Measurements from ENCODE around the gene DYRK1B.
A peak's percentile ranks its signal among the peaks of the same experiment; 100 is the strongest.

The DYRK1B gene

GRCh38 chr19:39858541-39858940 is 24.6 kb upstream of the DYRK1B start:
- no peak for DNase-seq (ENCODE audit: low spot score)

- no peak for DNase-seq (ENCODE audit: low spot score)
Measured at GRCh38 chr19:39852882-39853281, 18.9 kb upstream of the DYRK1B start.

GRCh38 chr19:39850892-39851291 is 16.9 kb upstream of the DYRK1B start:
- no peak for DNase-seq (ENCODE audit: low spot score)

- no peak for DNase-seq (ENCODE audit: low spot score)
Measured at GRCh38 chr19:39848392-39848791, 14.4 kb upstream of the DYRK1B start.

DNA sequence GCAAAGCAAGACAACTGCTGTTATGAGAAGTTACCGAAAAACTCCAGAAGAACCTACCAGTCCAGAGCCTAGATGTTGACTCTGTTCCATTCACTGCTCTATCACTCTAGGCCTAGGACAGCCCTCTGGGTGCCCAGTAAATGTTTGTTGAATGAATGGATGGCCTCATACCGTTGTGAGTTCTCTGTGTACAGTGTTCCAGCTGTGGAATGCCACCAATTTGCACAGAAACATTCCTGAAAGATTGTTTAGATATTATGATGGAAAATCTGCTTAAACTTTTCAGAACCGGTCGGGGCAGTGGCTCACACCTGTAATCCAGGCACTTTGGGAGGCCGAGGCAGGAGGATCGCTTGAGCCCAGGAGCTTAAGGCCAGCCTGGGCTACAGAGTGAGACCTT is 13.6 kb upstream of the DYRK1B start:
- DNase-seq (ENCODE audit: low spot score) = no peak

DNA sequence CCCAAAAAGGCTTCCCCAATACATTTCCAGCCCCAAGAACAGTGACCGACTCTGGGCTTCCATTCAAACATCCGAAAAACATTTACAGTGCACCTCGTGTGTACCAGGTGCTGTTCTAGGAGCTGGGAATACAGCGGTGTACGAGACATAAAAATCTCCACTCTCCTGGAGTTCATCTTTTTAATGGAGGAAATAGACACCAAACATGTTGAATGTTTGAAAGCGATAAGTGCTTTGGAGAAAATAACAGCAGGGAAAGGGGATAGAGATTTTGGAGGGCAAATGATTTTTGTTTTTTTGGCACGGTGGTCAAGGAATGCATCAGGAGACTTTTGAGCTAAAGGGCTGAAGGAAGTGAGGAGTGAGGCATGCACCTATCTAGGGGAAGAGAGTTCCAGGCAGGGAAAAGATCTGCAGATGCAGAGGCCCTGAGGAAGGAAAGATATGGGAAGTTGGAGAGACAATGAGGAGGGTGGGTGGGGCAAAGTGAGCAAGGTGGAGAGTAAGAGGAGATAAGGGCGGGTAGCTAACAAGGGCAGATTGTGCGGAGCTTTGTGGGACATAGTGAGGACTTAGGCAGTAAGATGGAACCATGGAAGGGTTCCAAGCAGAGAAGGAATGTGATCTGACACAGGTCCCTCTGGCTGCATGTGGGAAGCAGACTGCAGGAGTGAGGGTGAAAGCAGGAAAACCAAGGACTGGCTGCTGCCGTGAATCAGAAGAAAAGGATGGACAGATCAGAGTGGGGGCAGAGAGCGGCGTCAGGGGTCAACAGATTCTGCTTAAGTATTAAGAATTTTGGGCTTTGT is 12.9 kb upstream of the DYRK1B start:
- DNase-seq (ENCODE audit: low spot score) = no peak

DNA sequence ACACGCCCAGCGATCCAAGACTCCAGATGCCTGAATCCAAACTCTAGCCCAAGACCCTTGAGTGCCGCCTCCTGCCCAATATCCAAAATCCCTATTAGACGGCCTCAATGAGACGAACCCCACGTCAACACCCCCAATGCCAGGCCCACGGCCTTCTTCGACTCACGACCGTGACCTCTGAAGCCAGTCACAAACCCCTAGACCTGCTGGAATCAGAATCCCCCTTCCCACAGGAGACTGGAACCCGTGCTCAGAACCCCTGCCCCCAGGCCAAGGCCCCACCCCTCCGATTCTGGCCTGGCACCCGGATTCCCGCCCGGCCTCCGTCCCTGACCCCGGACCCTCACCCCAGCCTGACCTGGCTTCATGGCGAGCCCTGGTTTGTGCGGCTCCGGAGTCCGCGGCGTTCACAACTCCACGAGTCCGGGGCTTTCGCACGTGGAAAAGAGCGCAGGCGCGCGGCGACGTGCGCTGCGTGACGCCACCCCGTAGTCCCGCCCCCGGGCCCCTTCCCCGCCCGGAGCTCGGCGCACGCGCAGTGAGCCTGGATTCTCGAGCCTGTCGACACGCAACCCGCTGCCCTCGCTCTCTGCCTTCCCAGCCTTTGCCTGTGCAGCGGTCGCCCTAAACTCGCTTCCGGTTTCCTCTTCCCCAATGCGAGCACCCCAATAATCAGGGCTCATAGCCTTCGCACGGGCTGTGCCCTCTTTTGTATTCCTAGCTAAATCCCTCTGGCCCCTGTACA is 12.1 kb upstream of the DYRK1B start, which contains the start of gene FBL:
FBL (minus strand) TSS at position 447 of the 745 bp plus-strand sequence; CDS start at position 368, 79 bp downstream.
- DNase-seq (ENCODE audit: low spot score) = peak; percentile 94

GRCh38 chr19:39845584-39845932 is 11.6 kb upstream of the DYRK1B start:
- DNase-seq (ENCODE audit: low spot score) = no peak

DNA sequence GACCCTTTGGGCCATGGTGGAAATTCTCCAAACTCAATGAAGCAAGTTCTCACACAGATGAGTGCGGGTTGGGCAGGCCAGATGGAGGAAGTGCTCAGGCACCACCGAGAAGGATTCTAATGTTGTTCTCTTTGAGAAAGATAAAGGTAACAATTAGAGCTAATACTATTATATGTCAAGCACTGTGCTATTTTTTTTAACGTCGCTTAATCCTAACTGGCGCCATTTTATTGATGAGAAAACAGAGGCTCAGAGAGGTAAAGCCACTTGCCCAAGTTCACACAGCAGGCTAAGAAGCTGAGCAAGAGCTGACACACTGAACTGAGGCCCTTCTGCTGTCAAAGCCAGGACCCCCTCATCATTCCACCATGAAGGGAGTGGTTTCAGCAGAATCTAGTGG is 11.2 kb upstream of the DYRK1B start:
- no peak for DNase-seq (ENCODE audit: low spot score)

GRCh38 chr19:39843919-39844793 is 10.2 kb upstream of the DYRK1B start:
- DNase-seq (ENCODE audit: low spot score) = peak; percentile 41

- no peak for DNase-seq (ENCODE audit: low spot score)
Measured at GRCh38 chr19:39842693-39843435, 8.9 kb upstream of the DYRK1B start.

DNA sequence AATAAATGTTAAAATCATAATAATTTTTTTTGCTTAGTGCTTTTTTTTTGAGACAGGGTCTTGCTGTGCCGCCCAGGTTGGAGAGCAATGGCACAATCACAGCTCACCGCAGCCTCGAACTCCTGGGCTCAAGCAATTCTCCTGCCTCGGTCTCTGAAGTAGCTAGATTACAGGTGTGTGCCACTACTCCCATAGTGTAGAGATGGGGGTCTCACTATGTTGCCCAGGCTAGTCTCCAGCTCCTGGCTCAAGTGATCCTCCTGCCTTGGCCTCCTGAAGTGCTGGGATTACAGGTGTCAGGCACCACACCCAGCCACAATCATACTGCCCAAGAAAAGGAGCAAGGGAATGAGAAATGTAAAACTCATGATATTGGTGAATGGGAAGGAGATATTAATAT is 7.1 kb upstream of the DYRK1B start:
- no peak for DNase-seq (ENCODE audit: low spot score)

- DNase-seq (ENCODE audit: low spot score) = no peak
Measured at GRCh38 chr19:39840492-39840891, 6.5 kb upstream of the DYRK1B start.

DNA sequence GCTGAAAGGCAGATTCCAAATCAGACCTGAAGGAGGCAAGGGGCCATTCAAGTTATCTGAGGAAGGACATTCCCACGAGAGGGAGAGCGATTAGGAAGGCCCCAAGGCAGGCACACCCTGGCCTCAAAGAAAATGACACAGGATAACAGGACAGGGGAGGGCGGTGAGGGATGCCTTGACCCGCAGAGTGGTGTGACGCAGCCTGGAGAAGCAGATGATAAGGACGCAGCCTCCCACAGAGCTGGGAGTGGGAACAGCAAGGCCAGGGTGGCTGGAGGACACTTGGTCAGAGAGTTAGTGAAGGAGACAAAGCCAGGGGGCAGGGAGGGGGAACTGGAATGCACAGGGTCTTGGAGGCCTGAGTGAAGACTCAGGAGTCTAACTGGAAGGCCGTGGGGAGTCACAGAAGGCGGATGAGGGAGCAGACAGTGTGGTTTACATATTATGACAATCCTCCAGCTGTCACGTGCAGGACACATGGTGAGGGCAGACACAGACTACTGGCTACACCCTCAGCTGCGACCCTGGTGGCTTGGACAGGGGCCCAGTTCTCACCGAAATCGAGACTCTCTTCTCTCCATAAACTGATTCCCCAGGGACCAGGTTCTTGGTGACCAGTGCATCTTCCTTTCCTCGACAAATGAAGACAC is 5.8 kb upstream of the DYRK1B start:
- no peak for DNase-seq (ENCODE audit: low spot score)

DNA sequence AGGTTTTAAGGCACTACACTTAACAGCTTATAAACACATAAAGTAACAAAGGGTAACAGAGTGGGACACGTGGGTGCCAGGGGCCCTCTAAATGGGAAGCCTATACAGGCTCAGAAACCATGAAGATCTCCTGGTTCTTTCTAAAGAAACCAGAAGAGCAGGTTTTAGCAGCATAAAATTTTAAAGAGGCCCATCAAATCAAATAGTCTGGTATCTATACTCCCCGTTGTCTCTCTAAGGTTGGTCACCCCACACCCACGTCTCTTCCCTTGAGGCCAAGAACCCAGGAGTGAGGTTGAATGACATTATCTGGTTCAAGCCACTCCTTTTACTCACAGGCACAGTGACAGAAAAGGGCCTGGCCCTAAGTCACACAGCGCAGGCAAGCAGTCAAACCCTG is 4.6 kb upstream of the DYRK1B start:
- no peak for DNase-seq (ENCODE audit: low spot score)

GRCh38 chr19:39837978-39838377 is 4.0 kb upstream of the DYRK1B start:
- no peak for DNase-seq (ENCODE audit: low spot score)

GRCh38 chr19:39834287-39834841 is 402 bp upstream of the DYRK1B start:
- DNase-seq (ENCODE audit: low spot score) = no peak

- no peak for DNase-seq (ENCODE audit: low spot score)
Measured at GRCh38 chr19:39833160-39833463, 850 bp downstream of the DYRK1B start.

DNA sequence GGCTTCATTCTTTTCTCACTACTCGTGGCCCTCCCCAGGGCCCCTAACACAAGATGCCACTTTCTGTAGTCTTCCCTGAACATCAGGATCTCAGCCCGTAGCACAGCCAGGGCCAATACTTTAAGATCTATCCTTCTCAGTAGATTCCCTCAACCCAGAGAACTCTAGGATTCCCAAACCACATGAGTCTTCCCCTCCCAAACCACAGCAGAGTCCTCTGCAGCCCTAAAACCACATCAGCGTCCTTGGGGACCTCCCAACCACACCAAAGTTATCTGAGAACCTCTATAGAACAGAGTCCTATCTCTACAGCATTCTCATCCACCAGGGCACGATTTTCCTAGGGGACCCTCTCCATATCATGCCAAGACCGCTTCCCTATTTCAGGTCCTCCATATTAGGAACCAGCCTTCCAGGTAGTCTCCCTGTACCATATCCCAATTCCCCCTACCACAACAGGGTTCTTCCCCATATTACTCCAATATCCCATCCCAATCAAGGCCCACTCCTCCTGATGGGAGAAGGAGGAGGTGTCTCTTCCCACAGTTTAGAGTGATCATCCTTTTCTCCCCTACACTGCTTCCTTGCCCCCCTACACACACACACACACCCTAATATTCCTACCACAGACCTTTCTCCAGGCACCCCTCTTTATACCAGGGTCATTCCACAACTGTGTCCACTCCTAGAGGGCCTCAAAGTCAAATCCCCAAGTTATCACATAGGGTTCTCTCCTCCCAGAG is 1.4 kb downstream of the DYRK1B start:
- no peak for DNase-seq (ENCODE audit: low spot score)

DNA sequence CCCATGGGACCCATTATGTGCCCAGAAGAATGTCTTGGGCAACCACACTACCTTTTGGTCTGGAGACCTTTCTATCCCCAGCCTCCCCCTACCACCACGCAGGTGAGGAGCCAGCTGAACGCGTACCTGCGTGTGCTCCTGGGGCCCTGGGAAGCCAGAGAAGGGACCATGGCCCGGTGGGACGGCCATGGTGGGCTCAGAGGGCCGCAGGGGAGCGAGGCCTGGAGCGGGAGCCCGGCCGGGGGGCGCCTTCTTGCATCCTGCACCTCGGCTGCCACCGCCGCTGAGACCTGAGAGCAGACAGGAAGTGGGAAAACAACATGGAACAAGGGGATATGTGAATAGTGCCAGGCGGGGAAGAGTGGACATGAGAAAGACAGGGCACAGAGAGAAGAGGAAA is 2.3 kb downstream of the DYRK1B start:
- DNase-seq (ENCODE audit: low spot score) = no peak

All from Ammon's horn (tissue), 1 donor.